ENCODE data around the gene DLG1.

The DLG1 gene

GRCh38 chr3:197000211-197000610, 298.2 kb downstream of the DLG1 start:
- no peak overlapping the region for H2BK15ac ChIP-seq (ENCODE audit: low read depth, poor library complexity, severe bottlenecking)
- no peaks in the 10 kb centered on the region for H3K79me1 ChIP-seq (replicated peaks; ENCODE audit: low read length, poor library complexity, severe bottlenecking)
- no peak overlapping the region for H2AK5ac ChIP-seq (ENCODE audit: low read length, severe bottlenecking)
- H3K18ac ChIP-seq (ENCODE audit: low read depth in 1 of 2, low read length in 2 of 2): no peak overlapping the region
- no peak overlapping the region for H2BK5ac ChIP-seq (ENCODE audit: low read depth, low read length, poor library complexity, severe bottlenecking)
- peaks cover 16% of the 10 kb centered on the region for H3K4me1 ChIP-seq (ENCODE audit: control insufficient read depth, insufficient read depth, low read depth, low read length)
- H3K9me3 ChIP-seq (ENCODE audit: control insufficient read depth, low read length): no peaks in the 10 kb centered on the region
- DNase-seq: peak; percentile 9
- H4K91ac ChIP-seq (ENCODE audit: low read length): no peak overlapping the region
- no peak overlapping the region for H3K9ac ChIP-seq (ENCODE audit: low read length)
- no peak overlapping the region for H3K23ac ChIP-seq (ENCODE audit: low read length in 2 of 2)
- no peak overlapping the region for H3K27ac ChIP-seq (ENCODE audit: low read length, poor library complexity, severe bottlenecking)
- H3K36me3 ChIP-seq (ENCODE audit: control insufficient read depth in 1 of 2, insufficient read depth in 2 of 2, low read depth in 1 of 2, low read length in 2 of 2): no peaks in the 10 kb centered on the region
- 91% methylated on average over 5 of the region's 5 CpGs for WGBS
- no peak overlapping the region for H2BK12ac ChIP-seq (ENCODE audit: low read length in 2 of 2)
- no peak overlapping the region for H2AFZ ChIP-seq (ENCODE audit: low read depth, low read length)
- peaks cover 0 to 8% of the 10 kb centered on the region in 2 experiments for H3K27me3 ChIP-seq (ENCODE audit: control insufficient read depth in 1 of 2, insufficient read depth in 1 of 2, low read length in 2 of 2)
- no peak overlapping the region for H3K4me2 ChIP-seq (ENCODE audit: low read length, poor library complexity, severe bottlenecking)
- H4K8ac ChIP-seq (ENCODE audit: low read length): no peak overlapping the region
- H3K4ac ChIP-seq (ENCODE audit: low read depth in 1 of 2, low read length in 2 of 2): no peak overlapping the region
- no peak overlapping the region for H2BK120ac ChIP-seq (ENCODE audit: low read depth, low read length)
- H3K4me3 ChIP-seq (ENCODE audit: insufficient read depth in 1 of 2, low read depth in 1 of 2, low read length in 2 of 2): no peak overlapping the region
- H3K14ac ChIP-seq (ENCODE audit: low read length in 2 of 2): no peak overlapping the region

- 90% methylated on average over 19 of the region's 21 CpGs for WGBS
- H3K79me1 ChIP-seq (replicated peaks; ENCODE audit: low read length, poor library complexity, severe bottlenecking): no peaks in the 10 kb centered on the region
- peaks cover 0 to under 1% of the 10 kb centered on the region in 2 experiments for H3K27me3 ChIP-seq (ENCODE audit: control insufficient read depth in 1 of 2, insufficient read depth in 1 of 2, low read length in 2 of 2)
- H3K36me3 ChIP-seq (ENCODE audit: control insufficient read depth in 1 of 2, insufficient read depth in 2 of 2, low read depth in 1 of 2, low read length in 2 of 2): no peaks in the 10 kb centered on the region
- H3K23ac ChIP-seq (ENCODE audit: low read length in 2 of 2): no peak overlapping the region
- no peak overlapping the region for H2BK120ac ChIP-seq (ENCODE audit: low read depth, low read length)
- no peak overlapping the region for H3K4me3 ChIP-seq (ENCODE audit: insufficient read depth in 1 of 2, low read depth in 1 of 2, low read length in 2 of 2)
- no peak overlapping the region for H3K27ac ChIP-seq (ENCODE audit: low read length, poor library complexity, severe bottlenecking)
- H3K4me2 ChIP-seq (ENCODE audit: low read length, poor library complexity, severe bottlenecking): no peak overlapping the region
- H3K14ac ChIP-seq (ENCODE audit: low read length in 2 of 2): no peak overlapping the region
- no peak overlapping the region for H2AK5ac ChIP-seq (ENCODE audit: low read length, severe bottlenecking)
- H3K9me3 ChIP-seq (ENCODE audit: control insufficient read depth, low read length): no peaks in the 10 kb centered on the region
- H4K8ac ChIP-seq (ENCODE audit: low read length): no peak overlapping the region
- H3K9ac ChIP-seq (ENCODE audit: low read length): no peak overlapping the region
- H2BK12ac ChIP-seq (ENCODE audit: low read length in 2 of 2): no peak overlapping the region
- no peak overlapping the region for H3K18ac ChIP-seq (ENCODE audit: low read depth in 1 of 2, low read length in 2 of 2)
- H2AFZ ChIP-seq (ENCODE audit: low read depth, low read length): no peak overlapping the region
- H4K91ac ChIP-seq (ENCODE audit: low read length): no peak overlapping the region
- DNase-seq: no peak
- peaks cover 19% of the 10 kb centered on the region for H3K4me1 ChIP-seq (ENCODE audit: control insufficient read depth, insufficient read depth, low read depth, low read length)
- no peak overlapping the region for H2BK5ac ChIP-seq (ENCODE audit: low read depth, low read length, poor library complexity, severe bottlenecking)
- H3K4ac ChIP-seq (ENCODE audit: low read depth in 1 of 2, low read length in 2 of 2): no peak overlapping the region
- no peak overlapping the region for H2BK15ac ChIP-seq (ENCODE audit: low read depth, poor library complexity, severe bottlenecking)
These were observed 299.2 kb downstream of the DLG1 start for GRCh38 chr3:196998966-196999760.

GRCh38 chr3:196997311-196997710, 301.1 kb downstream of the DLG1 start:
- H2BK120ac ChIP-seq (ENCODE audit: low read depth, low read length): no peak overlapping the region
- H3K27ac ChIP-seq (ENCODE audit: low read length, poor library complexity, severe bottlenecking): no peak overlapping the region
- no peaks in the 10 kb centered on the region for H3K36me3 ChIP-seq (ENCODE audit: control insufficient read depth in 1 of 2, insufficient read depth in 2 of 2, low read depth in 1 of 2, low read length in 2 of 2)
- 96% methylated on average over 12 of the region's 15 CpGs for WGBS
- H3K27me3 ChIP-seq (ENCODE audit: control insufficient read depth in 1 of 2, insufficient read depth in 1 of 2, low read length in 2 of 2): peaks cover 0 to 10% of the 10 kb centered on the region in 2 experiments
- H3K9ac ChIP-seq (ENCODE audit: low read length): no peak overlapping the region
- H3K4me3 ChIP-seq (ENCODE audit: insufficient read depth in 1 of 2, low read depth in 1 of 2, low read length in 2 of 2): no peak overlapping the region
- H3K18ac ChIP-seq (ENCODE audit: low read depth in 1 of 2, low read length in 2 of 2): no peak overlapping the region
- H3K9me3 ChIP-seq (ENCODE audit: control insufficient read depth, low read length): no peaks in the 10 kb centered on the region
- no peak overlapping the region for H2BK5ac ChIP-seq (ENCODE audit: low read depth, low read length, poor library complexity, severe bottlenecking)
- H2BK15ac ChIP-seq (ENCODE audit: low read depth, poor library complexity, severe bottlenecking): no peak overlapping the region
- H4K8ac ChIP-seq (ENCODE audit: low read length): no peak overlapping the region
- no peaks in the 10 kb centered on the region for H3K79me1 ChIP-seq (replicated peaks; ENCODE audit: low read length, poor library complexity, severe bottlenecking)
- H3K4ac ChIP-seq (ENCODE audit: low read depth in 1 of 2, low read length in 2 of 2): no peak overlapping the region
- H3K23ac ChIP-seq (ENCODE audit: low read length in 2 of 2): no peak overlapping the region
- H3K4me1 ChIP-seq (ENCODE audit: control insufficient read depth, insufficient read depth, low read depth, low read length): peaks cover 7% of the 10 kb centered on the region
- no peak overlapping the region for H3K4me2 ChIP-seq (ENCODE audit: low read length, poor library complexity, severe bottlenecking)
- H2BK12ac ChIP-seq (ENCODE audit: low read length in 2 of 2): no peak overlapping the region
- H2AK5ac ChIP-seq (ENCODE audit: low read length, severe bottlenecking): no peak overlapping the region
- DNase-seq: no peak
- no peak overlapping the region for H3K14ac ChIP-seq (ENCODE audit: low read length in 2 of 2)
- H2AFZ ChIP-seq (ENCODE audit: low read depth, low read length): no peak overlapping the region
- H4K91ac ChIP-seq (ENCODE audit: low read length): no peak overlapping the region

- Histone ChIP-seq H3K4ac (ENCODE audit: low read depth in 1 of 2, low read length in 2 of 2) (no peak overlapping the region), H2BK5ac (ENCODE audit: low read depth, low read length, poor library complexity, severe bottlenecking) (no peak overlapping the region), H3K36me3 (ENCODE audit: control insufficient read depth in 1 of 2, insufficient read depth in 2 of 2, low read depth in 1 of 2, low read length in 2 of 2) (no peaks in the 10 kb centered on the region), H3K4me1 (ENCODE audit: control insufficient read depth, insufficient read depth, low read depth, low read length) (peaks cover 7% of the 10 kb centered on the region), H2AK5ac (ENCODE audit: low read length, severe bottlenecking) (no peak overlapping the region), H2AFZ (ENCODE audit: low read depth, low read length) (no peak overlapping the region), H3K9ac (ENCODE audit: low read length) (no peak overlapping the region), H4K8ac (ENCODE audit: low read length) (no peak overlapping the region), H3K23ac (ENCODE audit: low read length in 2 of 2) (no peak overlapping the region), H3K14ac (ENCODE audit: low read length in 2 of 2) (no peak overlapping the region), H3K79me1 (replicated peaks; ENCODE audit: low read length, poor library complexity, severe bottlenecking) (no peaks in the 10 kb centered on the region), H3K9me3 (ENCODE audit: control insufficient read depth, low read length) (no peaks in the 10 kb centered on the region), H4K91ac (ENCODE audit: low read length) (no peak overlapping the region), H3K27me3 (ENCODE audit: control insufficient read depth in 1 of 2, insufficient read depth in 1 of 2, low read length in 2 of 2) (peaks cover 0 to 10% of the 10 kb centered on the region in 2 experiments), H2BK12ac (ENCODE audit: low read length in 2 of 2) (no peak overlapping the region), H2BK120ac (ENCODE audit: low read depth, low read length) (no peak overlapping the region), H2BK15ac (ENCODE audit: low read depth, poor library complexity, severe bottlenecking) (no peak overlapping the region), H3K27ac (ENCODE audit: low read length, poor library complexity, severe bottlenecking) (no peak overlapping the region), H3K4me2 (ENCODE audit: low read length, poor library complexity, severe bottlenecking) (no peak overlapping the region), H3K18ac (ENCODE audit: low read depth in 1 of 2, low read length in 2 of 2) (no peak overlapping the region), H3K4me3 (ENCODE audit: insufficient read depth in 1 of 2, low read depth in 1 of 2, low read length in 2 of 2) (no peak overlapping the region)
- WGBS: 86% methylated on average over 16 of the region's 17 CpGs
- DNase-seq: no peak
These were observed 301.8 kb downstream of the DLG1 start for GRCh38 chr3:196996454-196997265.
